GM21619 (cell line): ENCODE measurements around the gene WNT2B.

ENCODE experiments used
- ATAC-seq: cut with Tn5 transposase; IDR thresholded peaks from one replicate; pipeline ENCODE4 v1.9.1; 2021; ENCODE audit not compliant: unreplicated experiment

WNT2B gene

GRCh38 chr1:112563341-112563740, 54.6 kb downstream of the WNT2B start:
- no peak for ATAC-seq

GRCh38 chr1:112564081-112564480, 55.3 kb downstream of the WNT2B start:
- no peak for ATAC-seq

- no peak for ATAC-seq
Measured at GRCh38 chr1:112565800-112566199, 57.0 kb downstream of the WNT2B start.

GRCh38 chr1:112575154-112575804, 66.5 kb downstream of the WNT2B start:
- ATAC-seq = no peak

GRCh38 chr1:112576240-112576639, 67.5 kb downstream of the WNT2B start:
- ATAC-seq = no peak
